B cell (primary cell): Measurements from ENCODE around the gene CRYGN. TPM values are rescaled to one million over a fixed set of nuclear protein-coding genes. Genes with fewer than 3 reads are reported as not detected.

Experiments
- ATAC-seq: fragments of 200-7000 bp; cut with Tn5 transposase; one replicate; pipeline ENCODE4 v1.10.0; 2021; ENCODE audit warnings: low read depth, mild to moderate bottlenecking, moderate number of reproducible peaks, moderate library complexity
- CTCF ChIA-PET: fragments of 350-600 bp; sonication (Branson Sonifier 250); formaldehyde crosslinking; loops from one replicate; lab custom pipeline; 2021; ENCODE audit warnings: antibody characterized with exemption, inconsistent platforms; lab: Charles Lee
- POLR2A ChIA-PET: fragments of 350-600 bp; sonication (Branson Sonifier 250); formaldehyde crosslinking; loops from one replicate; lab custom pipeline; 2021; ENCODE audit warnings: antibody characterized with exemption; lab: Charles Lee
- DNase-seq: peaks from one replicate; pipeline ENCODE4 v3.0.0; 2013
- H2AFZ ChIP-seq: 2 replicates; pipeline ENCODE4 v1.6.1; 2012; ENCODE audit warnings: mild to moderate bottlenecking, low read depth, low read length; ENCODE audit not compliant: insufficient read depth, poor library complexity, severe bottlenecking
- H3K27ac ChIP-seq, 2 donors: 1 replicate in 1 of 2; 2 replicates in 1 of 2; pipeline ENCODE4 v1.5.1; 2012 to 2013; ENCODE audit warnings: low read length in 2 of 2, mild to moderate bottlenecking in 2 of 2, moderate library complexity in 1 of 2
- H3K27me3 ChIP-seq, 4 experiments: fragments of 200-600 bp in 1 of 4; sonication (generic) in 1 of 4; replicated peaks in 1 of 4; 1 replicate in 2 of 4; 2 replicates in 2 of 4; pipeline versions ENCODE4 v1.6.1 to v1.7.0; 2013 to 2016; ENCODE audit warnings: low read length in 3 of 4, mild to moderate bottlenecking in 2 of 4, mixed read lengths in 1 of 4, moderate library complexity in 1 of 4; ENCODE audit not compliant: insufficient read depth in 4 of 4, control insufficient read depth in 3 of 4; ENCODE audit errors: control extremely low read depth in 1 of 4
- H3K36me3 ChIP-seq, 2 experiments: replicated peaks in 1 of 2; 1 replicate in 1 of 2; 2 replicates in 1 of 2; pipeline versions ENCODE4 v1.6.1 to v1.7.1; 2013; ENCODE audit warnings: low read length in 1 of 2; ENCODE audit not compliant: insufficient read depth in 2 of 2, control insufficient read depth in 1 of 2; ENCODE audit errors: control extremely low read depth in 1 of 2, extremely low read depth in 1 of 2
- H3K4me1 ChIP-seq, 2 donors: fragments of 200-600 bp in 1 of 2; sonication (generic) in 1 of 2; 1 replicate in 1 of 2; 2 replicates in 1 of 2; pipeline versions ENCODE4 v1.5.1 to v1.6.1; 2013 to 2017; ENCODE audit warnings: low read length in 2 of 2; ENCODE audit not compliant: control insufficient read depth in 2 of 2, insufficient read depth in 2 of 2
- H3K4me2 ChIP-seq: replicated peaks from 2 replicates; pipeline ENCODE3; 2012; ENCODE audit warnings: mild to moderate bottlenecking, low read depth, low read length; ENCODE audit not compliant: poor library complexity, severe bottlenecking
- H3K4me3 ChIP-seq, 5 experiments: fragments of 200-600 bp in 1 of 5; sonication (generic) in 1 of 5; 1 replicate in 3 of 5; 2 replicates in 2 of 5; pipeline versions ENCODE4 v1.5.1 to v1.7.0; 2011 to 2016; ENCODE audit warnings: low read length in 4 of 5, mild to moderate bottlenecking in 4 of 5, low read depth in 2 of 5, control low read depth in 1 of 5, moderate library complexity in 1 of 5; ENCODE audit not compliant: insufficient read depth in 1 of 5; ENCODE audit errors: control extremely low read depth in 1 of 5, extremely low read depth in 1 of 5
- H3K79me2 ChIP-seq: fragments of 200-600 bp; sonication (generic); one replicate; pipeline ENCODE4 v1.6.0; 2016; ENCODE audit warnings: low read length; ENCODE audit not compliant: control insufficient read depth, insufficient read depth
- H3K9ac ChIP-seq: fragments of 200-600 bp; sonication (generic); 2 replicates; pipeline ENCODE4 v1.6.1; 2017; ENCODE audit warnings: mild to moderate bottlenecking, low read length, moderate library complexity
- H3K9me3 ChIP-seq, 3 donors: one replicate each; pipeline versions ENCODE4 v1.6.1 to v1.7.1; 2013; ENCODE audit warnings: low read length in 2 of 3; ENCODE audit not compliant: control insufficient read depth in 2 of 3, insufficient read depth in 1 of 3; ENCODE audit errors: control extremely low read depth in 1 of 3
- H4K20me1 ChIP-seq: 2 replicates; pipeline ENCODE4 v1.6.0; 2012; ENCODE audit warnings: mild to moderate bottlenecking, low read length; ENCODE audit not compliant: insufficient read depth, control insufficient read depth, poor library complexity, severe bottlenecking
- H3K27ac Mint-ChIP-seq: one replicate; pipeline ENCODE4 v1.8.0; 2021; ENCODE audit warnings: mixed read lengths
- H3K27me3 Mint-ChIP-seq: one replicate; pipeline ENCODE4 v1.8.0; 2021; ENCODE audit warnings: mixed read lengths
- H3K4me1 Mint-ChIP-seq: one replicate; pipeline ENCODE4 v1.8.0; 2021; ENCODE audit warnings: mixed read lengths
- H3K4me3 Mint-ChIP-seq: one replicate; pipeline ENCODE4 v1.8.0; 2021; ENCODE audit warnings: mixed read lengths
- H3K9me3 Mint-ChIP-seq: one replicate; pipeline ENCODE4 v1.8.0; 2022; ENCODE audit warnings: mixed read lengths; ENCODE audit not compliant: insufficient read depth
- EZH2 ChIP-seq: IDR thresholded peaks from 2 replicates; pipeline ENCODE4 v1.6.1; 2012; ENCODE audit warnings: borderline replicate concordance, low read depth, mild to moderate bottlenecking, moderate library complexity, low read length; ENCODE audit not compliant: insufficient read depth, poor library complexity, severe bottlenecking
- WGBS: methylation state at CpG from one replicate; pipeline ENCODE4 v1.1.5; 2013; ENCODE audit warnings: missing lambda C conversion rate; ENCODE audit not compliant: insufficient coverage; 5-methylcytosine and 5-hydroxymethylcytosine counted together
- intact Hi-C: fragments of 100-400 bp; cut with micrococcal nuclease; formaldehyde crosslinking; loops from one replicate; pipeline ENCODE4 v1.10.0; 2022
- polyA plus RNA-seq: library from polyadenylated mRNA; depleted of rRNA; stranded (reverse); fragments of >200 nt; gene quantifications from 2 replicates; pipeline ENCODE4 v1.2.3, GENCODE V29; 2012
- total RNA-seq, 2 donors: library from RNA; stranded (reverse); fragments of 120-200 nt in 1 of 2; gene quantifications; 1 replicate in 1 of 2; 2 replicates in 1 of 2; pipeline versions ENCODE4 v1.2.3 to v1.2.4, GENCODE V29; 2013 to 2022
- TF ChIP-seq, protein P1 (sequence below): fragments of 200-600 bp; IDR thresholded peaks from one replicate; pipeline ENCODE4 v1.8.0; 2022; ENCODE audit warnings: antibody characterized with exemption, mild to moderate bottlenecking

The CRYGN gene
- total and polyA plus RNA-seq, 2 donors (not counting 1 experiment from before 2014, with no cell fraction given): not detected

GRCh38 chr7:151428378-151429236, 11.3 kb downstream of the CRYGN start:
- ChIA-PET POLR2A (no interaction called here), CTCF (no interaction called here)
- DNase-seq: no peak
- 72% methylated on average over 10 of the region's 13 CpGs for WGBS
- Mint-ChIP-seq H3K4me1 (peaks cover 16% of the 10 kb centered on the region), H3K27me3 (peaks cover 25% of the 10 kb centered on the region), H3K27ac (no peak overlapping the region), H3K4me3 (no peak overlapping the region), H3K9me3 (no peaks in the 10 kb centered on the region)
- Histone ChIP-seq H3K27me3 (peaks cover 0 to 4% (median 0%) of the 10 kb centered on the region in 4 experiments), H3K4me3 (no peak overlapping the region), H4K20me1 (no peaks in the 10 kb centered on the region), H3K27ac (no peak overlapping the region), H3K9ac (no peak overlapping the region), H3K36me3 (no peaks in the 10 kb centered on the region), H3K79me2 (no peaks in the 10 kb centered on the region), H3K9me3 (peaks cover 0 to 3% (median 0%) of the 10 kb centered on the region in 3 donors), H3K4me1 (peaks cover 19 to 21% of the 10 kb centered on the region in 2 donors), H2AFZ (no peak overlapping the region), H3K4me2 (no peak overlapping the region)
- intact Hi-C loops: no loop called here
- TF ChIP-seq, protein P1, sequence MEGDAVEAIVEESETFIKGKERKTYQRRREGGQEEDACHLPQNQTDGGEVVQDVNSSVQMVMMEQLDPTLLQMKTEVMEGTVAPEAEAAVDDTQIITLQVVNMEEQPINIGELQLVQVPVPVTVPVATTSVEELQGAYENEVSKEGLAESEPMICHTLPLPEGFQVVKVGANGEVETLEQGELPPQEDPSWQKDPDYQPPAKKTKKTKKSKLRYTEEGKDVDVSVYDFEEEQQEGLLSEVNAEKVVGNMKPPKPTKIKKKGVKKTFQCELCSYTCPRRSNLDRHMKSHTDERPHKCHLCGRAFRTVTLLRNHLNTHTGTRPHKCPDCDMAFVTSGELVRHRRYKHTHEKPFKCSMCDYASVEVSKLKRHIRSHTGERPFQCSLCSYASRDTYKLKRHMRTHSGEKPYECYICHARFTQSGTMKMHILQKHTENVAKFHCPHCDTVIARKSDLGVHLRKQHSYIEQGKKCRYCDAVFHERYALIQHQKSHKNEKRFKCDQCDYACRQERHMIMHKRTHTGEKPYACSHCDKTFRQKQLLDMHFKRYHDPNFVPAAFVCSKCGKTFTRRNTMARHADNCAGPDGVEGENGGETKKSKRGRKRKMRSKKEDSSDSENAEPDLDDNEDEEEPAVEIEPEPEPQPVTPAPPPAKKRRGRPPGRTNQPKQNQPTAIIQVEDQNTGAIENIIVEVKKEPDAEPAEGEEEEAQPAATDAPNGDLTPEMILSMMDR: no peak
- TF ChIP-seq EZH2: no peak
- ATAC-seq: no peak

GRCh38 chr7:151427705-151428377, 12.1 kb downstream of the CRYGN start:
- Histone ChIP-seq H3K79me2 (no peaks in the 10 kb centered on the region), H3K36me3 (no peaks in the 10 kb centered on the region), H3K4me1 (peaks cover 15 to 16% of the 10 kb centered on the region in 2 donors), H3K4me3 (no peak overlapping the region), H4K20me1 (no peaks in the 10 kb centered on the region), H3K27me3 (peaks cover 0 to 4% (median 0%) of the 10 kb centered on the region in 4 experiments), H3K27ac (no peak overlapping the region), H3K4me2 (no peak overlapping the region), H2AFZ (no peak overlapping the region), H3K9ac (no peak overlapping the region), H3K9me3 (peaks cover 0 to 2% (median 0%) of the 10 kb centered on the region in 3 donors)
- H3K4me3 Mint-ChIP-seq: no peak overlapping the region
- no peaks in the 10 kb centered on the region for H3K9me3 Mint-ChIP-seq
- no peak overlapping the region for H3K27ac Mint-ChIP-seq
- peaks cover 30% of the 10 kb centered on the region for H3K27me3 Mint-ChIP-seq
- H3K4me1 Mint-ChIP-seq: peaks cover 15% of the 10 kb centered on the region
- TF ChIP-seq, protein P1: no peak
- TF ChIP-seq EZH2: no peak
- no peak for DNase-seq
- POLR2A ChIA-PET: no interaction called here
- intact Hi-C loops: no loop called here
- 100% methylated on average over 2 of the region's 10 CpGs for whole genome bisulfite sequencing
- CTCF ChIA-PET: no interaction called here
- no peak for ATAC-seq
